NCI-H2171 (cell line): ENCODE measurements around the gene ZNF333.

Experiments used
- DNase-seq: peaks from one replicate; lab custom pipeline; 2025; lab: John Stamatoyannopoulos, UW

The ZNF333 gene

DNA sequence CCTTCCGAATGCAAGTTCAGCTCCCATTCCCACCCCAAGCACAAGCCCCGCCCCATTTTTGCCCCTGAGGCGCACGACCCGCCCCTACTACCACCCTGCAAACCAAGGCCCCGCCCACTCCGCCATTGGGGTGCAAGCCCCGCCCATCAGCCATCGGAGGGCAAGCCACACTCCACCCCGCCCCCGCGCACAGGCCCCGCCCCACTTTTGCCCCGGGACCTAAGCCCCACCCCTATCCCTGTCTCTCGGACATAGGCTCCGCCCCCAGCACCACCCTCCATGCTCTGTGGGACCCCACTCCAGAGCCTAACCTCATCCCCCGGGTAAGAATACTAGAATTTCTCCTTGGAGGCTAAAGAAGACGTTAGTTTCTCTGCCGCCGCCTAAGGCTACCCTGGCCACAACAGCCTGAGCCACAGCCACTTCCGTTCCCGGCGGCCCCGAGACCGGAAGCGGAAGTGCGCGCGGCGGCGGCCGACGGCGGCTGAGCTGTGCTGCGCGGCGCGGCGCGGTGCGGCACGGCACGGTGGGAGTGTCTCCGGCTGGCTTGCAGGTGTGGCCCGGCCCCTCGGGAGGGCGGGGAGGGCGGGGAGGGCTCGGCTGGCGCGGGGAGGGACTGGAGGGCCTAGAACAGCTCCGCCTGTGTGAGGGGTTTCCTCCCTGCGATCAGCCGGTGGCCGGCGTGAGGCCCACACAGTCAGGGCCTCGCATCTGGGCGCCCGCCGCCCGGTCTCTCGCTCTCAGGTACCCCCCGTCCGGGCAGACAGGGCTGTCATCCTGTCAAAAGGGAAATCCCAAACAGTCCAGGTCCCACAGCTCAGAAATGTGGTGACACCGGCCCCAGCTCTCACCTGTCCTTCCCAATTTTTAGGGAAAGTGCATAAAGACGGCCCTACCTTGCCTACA lies at the start of gene ZNF333:
Gene ZNF333, plus strand, starts transcription at position 451 of the 906 bp plus-strand sequence. CDS start 3,444 bp downstream, outside the sequence.
- DNase-seq = peak; percentile 91

DNA sequence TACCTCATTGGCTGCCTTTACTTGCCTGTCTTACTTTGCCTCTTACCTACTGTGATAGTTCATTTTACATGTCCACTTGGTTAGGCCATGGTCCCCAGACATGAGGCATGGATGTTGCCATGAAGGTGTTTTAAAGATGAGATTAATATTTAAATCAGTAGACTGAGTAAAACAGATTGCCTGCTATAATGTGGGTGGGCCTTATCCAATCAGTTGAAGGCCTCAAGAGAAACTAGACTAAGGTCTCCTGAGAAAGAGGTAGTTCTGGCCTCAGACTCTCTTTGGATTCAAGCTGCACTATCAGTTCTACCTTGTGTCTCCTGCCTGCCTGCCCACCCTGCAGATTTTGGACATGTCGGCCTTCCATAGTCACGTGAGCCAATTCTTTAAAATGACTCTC lies 41.3 kb upstream of the ZNF333 start:
- DNase-seq = no peak

DNA sequence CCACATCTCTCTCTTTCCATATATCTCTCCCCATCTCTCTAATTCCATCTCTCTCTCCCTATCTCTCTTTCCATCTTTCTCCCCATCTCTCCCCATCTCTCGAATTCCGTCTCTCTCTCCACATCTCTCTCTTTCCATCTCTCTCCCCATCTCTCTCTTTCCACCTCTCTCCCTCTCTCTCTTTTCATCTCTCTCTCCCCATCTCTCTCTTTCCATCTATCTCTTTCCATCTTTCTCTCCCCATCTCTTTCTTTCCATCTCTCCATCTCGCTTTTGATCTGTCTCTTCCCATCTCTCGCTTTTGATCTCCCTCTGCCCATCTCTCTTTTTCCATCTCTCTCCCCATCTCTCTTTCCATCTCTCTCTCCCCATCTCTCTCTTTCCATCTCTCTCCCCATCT lies 40.8 kb upstream of the ZNF333 start:
- no peak for DNase-seq

DNA sequence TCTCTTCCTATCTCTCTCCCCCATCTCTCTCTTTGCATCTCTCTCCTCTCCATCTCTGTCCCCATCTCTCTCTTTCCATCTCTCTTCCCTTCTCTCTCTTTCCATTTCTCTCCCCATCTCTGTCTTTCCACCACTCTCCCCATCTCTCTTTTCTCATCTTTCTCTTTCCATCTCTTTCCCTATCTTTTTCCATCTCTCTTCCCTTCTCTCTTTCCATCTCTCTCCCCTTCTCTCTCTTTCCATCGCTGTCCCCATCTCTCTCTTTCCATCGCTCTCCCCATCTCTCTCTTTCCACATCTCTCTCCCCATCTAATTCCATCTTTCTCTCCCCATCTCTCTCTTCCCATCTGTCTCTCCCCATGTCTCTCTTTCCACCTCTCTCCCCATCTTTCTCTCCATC lies 39.7 kb upstream of the ZNF333 start:
- DNase-seq = no peak

DNA sequence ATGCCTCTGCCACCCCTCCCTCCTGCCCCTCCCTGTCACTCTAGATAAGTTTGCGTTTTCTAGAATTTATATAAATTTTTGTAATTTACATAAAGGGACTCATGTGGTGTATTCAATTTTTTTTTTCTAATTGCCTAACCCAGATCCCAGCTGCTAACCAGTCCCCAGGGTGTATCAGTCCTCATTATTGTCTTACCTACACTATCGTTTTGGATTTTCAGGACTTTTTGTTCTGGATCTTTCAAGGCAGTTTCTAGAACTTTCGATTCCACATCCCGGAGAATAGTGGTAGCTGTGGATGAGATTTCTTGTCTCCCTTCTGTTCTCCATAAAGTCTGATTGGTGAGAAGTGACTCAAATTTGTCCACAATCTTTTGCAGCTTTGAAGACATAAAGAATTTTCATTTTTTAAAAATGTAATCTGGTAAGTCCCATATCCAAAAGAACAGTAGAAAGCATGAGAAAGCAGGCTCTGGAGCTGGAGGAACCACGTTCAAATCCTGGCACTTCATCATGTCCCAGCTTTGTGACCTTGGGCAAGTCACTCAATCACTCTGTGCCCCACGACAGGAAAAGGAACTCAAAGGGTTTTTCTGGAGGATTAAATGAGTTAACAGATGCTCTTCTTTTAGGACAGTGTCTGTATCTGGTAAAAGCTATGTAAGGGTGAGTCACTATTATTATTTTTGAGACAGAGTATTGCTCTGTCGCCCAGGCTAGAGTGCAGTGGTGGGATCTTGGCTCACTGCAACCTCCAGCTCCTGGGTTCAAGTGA lies 34.9 kb upstream of the ZNF333 start:
- no peak for DNase-seq

DNA sequence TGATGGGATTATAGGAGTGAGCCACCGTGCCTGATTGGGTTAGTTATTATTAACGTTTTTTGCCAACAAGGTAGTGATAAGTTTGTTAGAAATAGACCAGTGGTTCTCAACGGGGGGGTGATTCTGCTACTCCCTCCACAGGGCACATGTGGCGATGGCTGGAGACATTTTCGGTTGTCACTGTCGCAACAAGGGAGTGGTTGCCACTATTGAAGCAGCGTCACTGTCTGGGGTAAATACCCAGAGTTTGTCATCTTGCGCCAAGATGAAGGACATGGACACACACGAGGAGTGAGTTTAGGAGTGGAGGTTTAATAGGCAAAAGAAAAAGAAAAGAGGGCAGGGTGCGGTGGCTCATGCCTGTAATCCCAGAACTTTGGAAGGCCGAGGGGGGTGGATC lies 34.1 kb upstream of the ZNF333 start:
- DNase-seq = no peak

DNA sequence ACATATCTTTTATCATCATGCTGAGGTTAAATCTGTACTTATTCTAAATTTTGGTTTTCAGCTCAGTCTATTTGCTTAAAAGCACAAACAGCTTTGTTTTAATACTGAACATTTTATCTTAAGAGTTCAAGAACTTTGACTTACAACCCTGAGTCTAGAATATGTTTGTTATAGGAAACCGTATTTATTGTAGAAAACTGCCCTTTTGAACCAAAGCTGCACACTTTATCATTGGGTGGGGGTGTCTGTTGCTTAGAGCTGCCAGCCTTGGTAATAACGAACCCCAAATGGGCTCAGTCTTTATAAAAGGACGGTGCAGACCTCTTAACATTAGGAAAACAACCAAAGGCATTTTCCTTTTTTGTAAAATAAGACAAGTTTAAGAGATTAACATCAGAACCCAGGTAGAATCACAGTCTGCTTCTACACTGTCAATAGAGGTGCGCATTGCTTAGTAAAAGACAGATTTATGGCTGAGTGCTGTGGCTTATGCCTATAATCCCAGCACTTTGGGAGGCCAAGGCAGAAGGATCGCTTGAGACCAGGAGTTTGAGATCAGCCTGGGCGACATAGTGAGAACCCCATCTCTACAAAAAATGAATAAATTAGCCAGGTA lies 29.9 kb upstream of the ZNF333 start:
- no peak for DNase-seq

DNA sequence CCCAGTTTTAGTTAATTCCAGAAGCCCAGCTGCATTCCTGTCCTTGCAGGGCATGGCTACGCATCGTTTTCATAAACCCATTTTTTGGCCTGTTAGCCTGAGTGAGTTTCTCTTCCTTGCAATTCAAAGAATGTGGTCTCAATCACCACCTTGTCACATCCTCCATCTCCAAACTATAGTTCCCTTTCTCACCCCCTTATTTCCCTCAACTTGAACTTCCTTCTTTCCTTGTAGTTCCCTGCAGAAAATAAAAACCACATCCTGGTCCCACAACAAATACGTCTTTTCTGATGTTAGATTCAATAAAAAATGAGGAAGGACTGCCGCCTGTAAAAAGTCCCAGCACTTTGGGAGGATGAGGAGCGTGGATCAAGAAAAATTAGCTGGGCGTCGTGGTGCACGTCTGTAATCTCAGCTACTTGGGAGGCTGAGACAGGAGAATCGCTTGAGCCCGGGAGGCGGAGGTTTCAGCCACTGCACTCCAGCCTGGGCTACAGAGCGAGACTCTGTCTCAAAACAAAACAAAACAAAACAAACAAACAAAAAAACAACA lies 28.4 kb upstream of the ZNF333 start:
- DNase-seq = no peak

DNA sequence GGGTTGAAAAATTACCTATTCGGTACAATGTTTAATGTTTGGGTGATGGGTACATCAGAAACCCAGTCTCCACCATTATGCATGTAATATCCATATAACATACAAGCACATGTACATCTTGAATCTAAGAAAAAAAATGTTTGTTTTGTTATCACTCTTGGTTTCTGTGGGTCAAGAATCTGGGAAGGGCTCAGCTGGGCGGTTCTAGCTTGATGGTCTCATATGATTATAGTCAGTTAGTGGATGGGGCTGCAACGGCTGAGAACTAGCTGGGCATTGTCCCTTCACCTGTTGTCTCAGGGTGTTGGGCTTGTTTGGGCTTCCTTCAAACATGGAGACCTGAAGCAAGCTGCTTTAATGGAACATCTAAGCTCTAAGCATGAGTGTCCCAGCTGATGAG lies 19.9 kb upstream of the ZNF333 start:
- DNase-seq = no peak

DNA sequence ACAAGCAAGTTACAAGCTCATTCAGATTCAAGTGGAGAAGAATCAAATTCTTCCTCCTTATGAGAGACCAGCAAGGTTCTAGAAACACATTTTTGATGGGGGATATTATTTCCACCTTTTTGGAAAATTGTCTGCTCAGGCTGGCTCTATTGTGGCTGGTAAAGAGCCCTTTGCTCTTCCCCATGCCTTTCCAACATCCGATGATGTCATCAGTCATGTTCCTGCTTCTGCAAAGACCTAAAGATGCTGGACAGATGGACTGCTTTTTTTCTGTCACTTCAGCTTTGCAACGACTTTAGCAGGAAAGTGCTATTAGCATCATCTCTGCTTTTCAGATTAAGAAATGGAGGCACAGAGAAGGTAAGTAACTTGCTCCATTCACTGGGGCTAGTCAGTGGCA lies 19.4 kb upstream of the ZNF333 start:
- DNase-seq = no peak

DNA sequence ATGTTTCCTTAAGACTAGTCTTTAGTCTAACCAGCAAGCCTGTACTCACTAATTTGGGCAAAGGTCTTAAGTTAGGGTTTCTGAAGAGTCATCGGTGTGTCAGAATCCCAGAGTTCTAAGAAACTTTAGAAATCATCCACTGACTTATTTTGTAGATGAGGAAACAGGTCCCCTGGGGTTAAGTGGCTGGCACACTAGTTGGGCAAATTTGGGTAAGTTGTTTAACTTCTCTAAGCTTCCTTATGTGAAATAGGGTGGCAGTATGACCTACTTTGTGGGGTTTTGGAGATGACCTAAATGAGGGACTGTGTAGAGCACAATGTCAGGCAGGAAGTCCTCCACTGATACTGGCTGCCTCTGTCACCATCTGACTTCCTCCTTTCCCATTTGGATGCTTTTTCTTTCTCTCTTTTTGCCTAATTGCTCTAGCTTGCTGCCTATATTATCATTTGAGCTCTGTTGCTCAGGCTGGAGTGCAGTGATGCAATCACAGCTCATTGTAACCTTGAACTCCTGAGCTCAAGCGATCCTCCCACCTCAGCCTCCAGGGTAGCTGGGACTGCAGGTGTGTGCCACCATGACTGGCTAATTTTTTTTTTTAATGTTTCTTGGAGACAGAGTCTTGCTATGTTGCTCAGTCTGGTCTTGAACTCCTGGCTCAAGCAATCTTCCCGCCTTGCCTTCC lies 17.5 kb upstream of the ZNF333 start:
- no peak for DNase-seq

DNA sequence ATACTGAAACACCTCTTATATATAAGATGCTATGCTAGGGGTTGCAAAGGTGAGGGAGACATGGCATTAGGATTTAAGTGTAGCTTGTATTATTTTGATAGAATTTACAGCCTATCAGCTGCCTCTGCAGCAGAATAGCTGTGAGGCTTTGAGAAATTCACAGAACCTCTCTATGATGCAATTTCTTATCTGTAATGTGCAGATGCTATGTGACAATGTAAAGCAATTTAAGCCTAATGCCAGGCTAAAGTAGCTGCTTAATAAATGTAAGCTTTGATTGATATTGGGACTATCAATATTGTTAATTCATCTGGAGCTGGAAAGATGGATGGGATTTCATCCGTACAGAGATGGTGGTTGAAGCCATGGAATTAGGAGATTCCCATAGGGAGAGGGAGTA lies 16.8 kb upstream of the ZNF333 start:
- DNase-seq = no peak

DNA sequence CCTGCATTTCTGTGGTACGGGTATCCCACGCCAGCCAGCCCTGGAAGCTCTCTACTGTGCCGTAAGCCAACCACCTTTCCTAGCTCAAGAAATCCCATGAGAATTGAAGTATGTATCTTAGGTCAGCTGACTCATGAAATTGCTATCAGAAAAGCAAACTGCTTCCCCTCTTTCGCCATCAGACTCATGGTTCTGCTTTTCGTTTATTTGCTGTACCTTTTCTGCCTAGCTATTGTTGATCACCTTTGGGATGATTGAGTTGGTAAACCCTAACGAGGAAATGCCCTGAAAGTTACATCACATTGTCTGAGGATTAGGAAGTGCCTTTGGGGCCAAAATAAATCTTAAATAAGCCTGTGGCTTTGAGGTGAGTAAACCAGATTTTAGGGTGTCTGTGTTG lies 15.1 kb upstream of the ZNF333 start, which contains the start of gene ADGRE3:
Gene ADGRE3, minus strand, starts transcription at position 81 of the 400 bp plus-strand sequence. Its CDS starts 74 bp downstream, at position 7.
- DNase-seq = no peak

DNA sequence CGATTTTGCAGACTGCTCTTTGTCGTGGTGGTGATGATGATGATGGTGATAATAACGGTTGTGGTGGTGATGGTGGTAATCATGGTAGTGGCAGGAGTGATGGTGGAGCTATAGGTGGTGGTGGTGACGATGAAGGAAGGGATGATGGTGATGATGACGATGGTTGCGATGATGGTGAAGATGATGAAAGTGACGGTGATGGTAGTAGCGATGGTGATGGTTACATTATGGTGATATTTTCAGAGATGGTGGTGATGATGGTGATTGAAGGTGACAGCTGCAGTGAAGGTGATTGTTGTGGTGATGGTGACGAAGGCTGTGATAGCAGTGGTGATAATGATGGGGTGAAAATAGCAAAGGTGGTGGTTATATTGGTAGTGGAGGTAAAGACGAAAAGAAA lies 13.1 kb upstream of the ZNF333 start:
- no peak for DNase-seq

DNA sequence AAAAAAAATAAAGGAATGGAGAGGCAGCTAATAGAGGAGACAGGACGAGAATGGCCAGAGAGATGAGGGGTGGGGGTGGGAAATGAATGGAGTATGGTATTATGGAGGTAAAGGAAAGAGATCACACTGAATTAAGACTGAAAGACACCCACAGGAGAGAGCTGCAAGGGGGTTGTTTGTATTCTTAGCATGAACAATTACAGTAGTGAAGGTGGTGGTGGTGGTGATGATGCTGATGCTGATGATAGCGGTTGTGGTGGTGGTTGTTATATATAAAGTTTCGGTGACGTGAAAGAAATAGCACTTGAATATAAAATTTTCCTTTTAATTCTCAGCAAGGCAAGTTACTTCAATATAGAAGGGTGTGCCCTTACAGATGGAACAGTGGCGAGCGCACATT lies 12.4 kb upstream of the ZNF333 start:
- DNase-seq = no peak

DNA sequence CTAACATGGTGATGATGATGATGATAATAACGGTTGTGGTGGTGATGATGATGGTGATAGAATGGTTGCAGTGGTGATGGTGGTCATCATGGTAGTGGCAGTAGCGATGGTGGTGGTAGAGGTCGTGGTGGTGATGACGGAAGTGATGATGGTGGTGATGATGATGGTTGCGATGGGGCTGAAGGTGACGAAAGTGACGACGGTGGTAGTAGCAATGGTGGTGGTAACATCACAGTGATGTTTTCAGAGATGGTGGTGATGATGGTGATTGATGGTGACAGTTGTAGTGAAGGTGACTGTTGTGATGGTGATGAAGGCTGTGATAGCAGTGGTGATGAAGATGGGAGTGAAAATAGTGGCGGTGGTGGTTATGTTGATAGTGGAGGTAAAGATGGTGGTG lies 11.6 kb upstream of the ZNF333 start:
- no peak for DNase-seq

DNA sequence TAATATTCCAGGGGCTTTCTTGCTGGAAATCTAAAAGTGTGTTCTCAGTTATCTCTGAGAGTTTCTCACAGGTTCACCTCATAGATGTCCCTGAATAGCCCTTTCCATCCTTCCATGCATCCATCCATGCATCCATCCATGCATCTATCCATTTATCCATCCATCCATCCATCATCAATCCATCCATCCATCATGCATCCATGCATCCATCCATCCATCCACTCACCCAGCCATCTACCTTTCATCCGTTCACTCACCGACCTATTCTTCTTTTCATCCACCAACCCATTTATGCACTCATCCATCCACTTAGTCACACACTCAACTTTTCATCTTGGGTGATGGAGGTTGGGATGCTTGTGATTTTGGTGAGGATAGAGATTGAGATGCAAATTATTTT lies 7.8 kb upstream of the ZNF333 start:
- DNase-seq = no peak

DNA sequence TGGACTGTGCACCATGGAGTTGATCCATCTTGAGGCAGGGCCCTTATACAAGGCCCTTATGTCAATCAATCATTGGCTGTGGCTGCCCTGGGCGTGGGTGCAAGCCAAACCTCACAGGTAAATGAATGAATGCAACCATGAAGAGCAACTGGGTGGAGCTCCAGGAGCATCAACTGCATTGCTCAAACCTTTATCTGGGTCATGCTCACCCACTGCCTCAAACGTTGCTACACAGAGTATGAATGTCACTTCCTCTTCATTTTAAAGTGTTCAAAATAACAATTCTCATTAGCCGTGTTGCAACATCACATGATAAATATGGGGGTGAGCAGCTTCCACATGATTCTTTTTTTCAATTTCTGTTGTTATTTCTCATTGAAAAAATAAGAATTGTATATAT lies 6.4 kb upstream of the ZNF333 start:
- DNase-seq = no peak

DNA sequence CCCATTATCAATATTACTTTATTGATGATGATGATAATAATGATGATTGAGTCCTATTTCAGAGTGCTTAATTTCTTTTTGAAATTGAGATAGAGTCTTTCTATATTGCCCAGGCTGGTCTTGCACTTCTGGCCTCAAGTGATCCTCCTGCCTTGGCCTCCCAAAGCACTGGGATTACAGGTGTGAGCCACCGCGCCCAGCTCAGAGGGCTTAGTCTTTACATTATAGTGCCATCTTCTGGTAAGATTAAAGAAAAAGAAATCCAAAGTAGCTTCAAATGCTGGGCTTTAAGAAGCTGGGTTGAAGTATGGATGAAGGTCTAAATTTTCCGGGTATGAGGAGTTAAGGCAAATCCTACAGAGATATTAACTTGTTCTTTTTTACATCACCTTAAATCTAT lies 3.4 kb upstream of the ZNF333 start:
- DNase-seq = no peak

DNA sequence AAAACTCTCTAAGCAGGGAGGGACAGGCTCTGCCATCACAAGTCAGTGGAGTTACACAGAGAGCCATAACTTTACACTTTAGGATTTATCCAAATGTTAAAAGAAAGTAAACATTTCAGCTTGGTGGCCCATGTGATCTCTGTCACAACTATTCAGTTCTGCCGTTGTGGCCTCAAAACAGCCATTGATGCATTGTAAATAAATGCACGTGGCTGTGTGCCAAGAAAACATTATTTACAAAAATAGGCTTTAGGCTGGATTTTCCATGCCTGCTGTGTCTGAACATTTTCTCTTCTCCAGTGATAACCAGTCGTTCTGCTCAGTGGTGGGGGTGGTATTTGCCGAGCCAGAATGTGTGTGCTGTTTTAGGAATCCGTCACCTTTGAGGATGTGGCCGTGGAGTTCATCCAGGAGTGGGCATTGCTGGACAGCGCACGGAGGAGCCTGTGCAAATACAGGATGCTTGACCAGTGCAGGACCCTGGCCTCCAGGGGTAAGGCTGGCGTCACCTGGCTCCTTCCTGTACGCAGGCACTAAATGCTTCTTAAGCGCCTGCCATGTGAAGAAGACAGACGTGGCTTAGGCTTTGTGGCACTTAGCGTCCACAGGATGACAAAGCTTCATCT lies 4.9 kb downstream of the ZNF333 start:
- DNase-seq = no peak

DNA sequence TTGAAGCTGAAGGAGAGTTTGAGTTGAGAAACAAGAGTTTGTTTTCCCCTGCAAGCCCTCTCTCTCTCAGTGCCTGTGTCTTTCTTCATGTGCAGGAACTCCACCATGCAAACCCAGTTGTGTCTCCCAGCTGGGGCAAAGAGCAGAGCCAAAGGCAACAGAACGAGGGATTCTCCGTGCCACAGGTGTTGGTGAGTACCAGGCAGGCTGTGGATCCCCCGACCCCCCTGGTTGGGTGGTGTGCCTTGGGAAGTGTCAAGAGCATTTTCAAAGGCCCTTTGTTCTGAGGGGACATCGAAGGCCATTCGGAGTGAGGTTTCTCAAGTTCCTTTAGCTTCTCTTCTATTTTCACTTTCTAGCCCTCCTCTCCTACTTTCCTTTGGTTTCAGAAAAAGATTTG lies 5.6 kb downstream of the ZNF333 start:
- DNase-seq = no peak
